BLaER1 (cell line): Measurements from ENCODE around the gene SH2D3C.

Experiments used
- H3K27ac ChIP-seq: shearing (Covaris generic); formaldehyde crosslinking; 2 replicates; pipeline ENCODE4 v1.8.1; 2022
- H3K27me3 ChIP-seq: shearing (Covaris generic); formaldehyde crosslinking; 2 replicates; pipeline ENCODE4 v1.8.1; 2022
- H3K36me3 ChIP-seq: shearing (Covaris generic); formaldehyde crosslinking; 2 replicates; pipeline ENCODE4 v1.8.1; 2022
- H3K4me1 ChIP-seq: shearing (Covaris generic); formaldehyde crosslinking; 2 replicates; pipeline ENCODE4 v1.8.1; 2022
- H3K4me2 ChIP-seq: shearing (Covaris generic); formaldehyde crosslinking; 2 replicates; pipeline ENCODE4 v1.8.1; 2022
- H3K4me3 ChIP-seq: shearing (Covaris generic); formaldehyde crosslinking; 2 replicates; pipeline ENCODE4 v1.8.1; 2022
- H3K9ac ChIP-seq: shearing (Covaris generic); formaldehyde crosslinking; 2 replicates; pipeline ENCODE4 v1.8.1; 2022
- H3K9me3 ChIP-seq: shearing (Covaris generic); formaldehyde crosslinking; 2 replicates; pipeline ENCODE4 v1.8.1; 2022
- H4K20me1 ChIP-seq: shearing (Covaris generic); formaldehyde crosslinking; 2 replicates; pipeline ENCODE4 v1.8.1; 2022
- Cebpa-rat ChIP-seq: shearing (Covaris generic); IDR thresholded peaks from 2 replicates; pipeline ENCODE4 v1.8.1; 2022

Gene SH2D3C

DNA sequence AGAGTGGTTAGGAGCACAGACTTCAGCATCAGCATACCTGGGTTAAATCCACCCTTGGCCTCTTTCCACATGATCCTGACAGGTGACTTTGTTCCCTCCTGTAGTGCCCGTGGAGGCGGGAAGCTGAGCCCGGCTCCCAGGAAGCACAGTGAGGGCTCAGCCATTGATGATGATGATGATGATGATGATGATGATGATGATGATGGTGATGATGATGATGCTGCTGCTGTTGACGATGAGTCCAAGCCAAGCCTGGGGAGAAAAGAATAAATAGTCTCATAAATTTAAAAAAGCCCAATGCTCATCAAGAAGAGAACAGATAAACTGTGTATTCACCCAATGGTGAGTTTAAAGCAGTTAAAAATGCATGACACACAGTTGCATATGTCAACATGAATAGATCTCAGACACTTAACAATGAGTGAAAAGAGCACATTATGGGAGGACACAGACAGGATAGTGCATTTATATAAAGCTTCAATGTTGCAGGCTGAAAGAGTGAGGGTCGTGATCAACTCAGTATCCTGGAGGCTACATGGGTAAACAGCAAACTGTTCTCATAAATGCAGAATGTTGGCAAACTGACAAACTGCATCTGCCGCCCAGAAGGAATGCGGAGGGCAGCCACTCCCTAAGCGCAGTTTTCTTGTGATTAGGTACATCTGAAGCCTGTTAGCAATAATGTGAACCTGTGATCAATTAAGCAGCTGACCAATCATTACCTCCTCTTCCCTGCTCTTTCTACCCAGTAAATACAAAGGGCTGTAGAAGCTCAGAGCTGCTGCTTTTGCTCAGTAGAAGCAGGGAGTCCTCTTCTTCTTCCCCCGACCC is 83.4 kb downstream of the SH2D3C start:
- H3K27me3 ChIP-seq = peaks cover 8% of the 10 kb centered on the region; the same call in 1 of the 2 replicates
- H3K9ac ChIP-seq = no peak overlapping the region
- TF ChIP-seq Cebpa-rat = no peak
- H3K27ac ChIP-seq = no peak overlapping the region
- peaks cover 36% of the 10 kb centered on the region for H3K36me3 ChIP-seq
- H4K20me1 ChIP-seq = no peaks in the 10 kb centered on the region
- peaks cover 6% of the 10 kb centered on the region; the same call in 1 of the 2 replicates for H3K9me3 ChIP-seq
- H3K4me3 ChIP-seq = no peak overlapping the region
- no peaks in the 10 kb centered on the region for H3K4me1 ChIP-seq
- no peak overlapping the region for H3K4me2 ChIP-seq

DNA sequence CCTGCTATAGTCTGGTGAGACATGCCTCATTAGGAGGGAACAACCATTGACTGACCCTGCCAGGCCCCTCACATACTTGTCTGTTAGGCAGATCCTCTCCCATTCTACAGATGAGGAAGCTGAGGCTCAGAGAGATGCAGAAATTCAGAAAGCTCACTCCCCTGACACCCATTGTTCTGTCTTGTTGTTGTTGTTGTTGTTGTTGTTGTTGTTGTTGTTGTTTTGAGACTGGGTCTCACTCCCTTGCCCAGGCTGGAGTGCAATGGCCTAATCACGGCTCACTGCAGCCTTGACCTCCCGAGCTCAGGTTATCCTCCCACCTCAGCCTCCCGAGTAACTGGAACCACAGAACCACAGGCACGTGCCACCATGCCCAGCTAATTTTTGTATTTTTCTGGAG is 84.8 kb downstream of the SH2D3C start:
- Histone ChIP-seq H3K9ac (no peak overlapping the region), H3K4me1 (no peaks in the 10 kb centered on the region), H4K20me1 (no peaks in the 10 kb centered on the region), H3K4me2 (no peak overlapping the region), H3K27me3 (peaks cover under 1% of the 10 kb centered on the region; the same call in 1 of the 2 replicates), H3K4me3 (no peak overlapping the region), H3K27ac (no peak overlapping the region), H3K36me3 (peaks cover 50% of the 10 kb centered on the region), H3K9me3 (peaks cover 11% of the 10 kb centered on the region; the same call in 1 of the 2 replicates)
- TF ChIP-seq Cebpa-rat = no peak

DNA sequence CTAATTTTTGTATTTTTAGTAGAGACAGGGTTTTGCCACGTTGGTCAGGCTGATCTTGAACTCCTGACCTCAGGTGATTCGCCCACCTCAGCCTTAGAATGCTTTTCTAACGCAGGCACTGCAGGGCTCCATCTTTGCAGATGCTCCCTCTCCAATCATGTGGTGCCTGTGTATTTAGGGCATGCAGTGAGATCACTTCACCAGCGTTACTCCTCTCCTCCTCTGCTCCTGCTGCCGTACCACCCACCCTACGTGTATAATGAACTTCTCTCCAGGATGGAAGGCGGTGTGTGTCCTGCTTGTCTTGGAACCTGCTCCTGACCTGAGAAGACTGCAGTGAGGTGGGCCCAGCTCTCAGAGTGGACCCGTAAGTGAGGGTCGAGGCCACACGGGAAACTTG is 85.3 kb downstream of the SH2D3C start:
- no peak for TF ChIP-seq Cebpa-rat
- Histone ChIP-seq H3K9me3 (peaks cover 11% of the 10 kb centered on the region; the same call in 1 of the 2 replicates), H3K9ac (no peak overlapping the region), H4K20me1 (no peaks in the 10 kb centered on the region), H3K4me2 (no peak overlapping the region), H3K4me1 (no peaks in the 10 kb centered on the region), H3K36me3 (peaks cover 55% of the 10 kb centered on the region), H3K27ac (no peak overlapping the region), H3K4me3 (no peak overlapping the region), H3K27me3 (no peaks in the 10 kb centered on the region)

DNA sequence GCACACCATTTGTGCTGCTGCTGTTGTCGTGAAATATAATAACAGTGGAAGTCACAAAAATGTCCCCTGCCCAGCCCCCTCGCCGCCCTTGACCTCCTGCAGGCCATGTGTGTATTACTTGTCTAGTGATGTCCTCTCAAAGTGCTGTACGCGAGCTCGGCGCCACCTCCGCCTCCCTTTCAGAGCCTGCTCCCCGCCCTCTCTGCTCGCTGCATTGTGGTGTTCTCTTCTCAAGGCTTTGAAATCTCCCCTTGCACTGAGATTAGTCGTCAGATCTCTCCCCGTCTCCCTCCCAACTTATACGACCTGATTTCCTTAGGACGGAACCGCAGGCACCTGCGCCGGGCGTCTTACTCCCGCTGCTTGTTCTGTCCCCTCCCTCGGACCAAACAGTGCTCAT is 86.4 kb downstream of the SH2D3C start:
- no peak overlapping the region for H3K27ac ChIP-seq
- H3K4me3 ChIP-seq = no peak overlapping the region
- H3K9ac ChIP-seq = no peak overlapping the region
- peaks cover 59% of the 10 kb centered on the region for H3K36me3 ChIP-seq
- no peaks in the 10 kb centered on the region for H3K4me1 ChIP-seq
- H3K4me2 ChIP-seq = no peak overlapping the region
- H4K20me1 ChIP-seq = no peaks in the 10 kb centered on the region
- TF ChIP-seq Cebpa-rat = no peak
- no peaks in the 10 kb centered on the region for H3K27me3 ChIP-seq
- H3K9me3 ChIP-seq = peaks cover 11% of the 10 kb centered on the region; the same call in 1 of the 2 replicates

DNA sequence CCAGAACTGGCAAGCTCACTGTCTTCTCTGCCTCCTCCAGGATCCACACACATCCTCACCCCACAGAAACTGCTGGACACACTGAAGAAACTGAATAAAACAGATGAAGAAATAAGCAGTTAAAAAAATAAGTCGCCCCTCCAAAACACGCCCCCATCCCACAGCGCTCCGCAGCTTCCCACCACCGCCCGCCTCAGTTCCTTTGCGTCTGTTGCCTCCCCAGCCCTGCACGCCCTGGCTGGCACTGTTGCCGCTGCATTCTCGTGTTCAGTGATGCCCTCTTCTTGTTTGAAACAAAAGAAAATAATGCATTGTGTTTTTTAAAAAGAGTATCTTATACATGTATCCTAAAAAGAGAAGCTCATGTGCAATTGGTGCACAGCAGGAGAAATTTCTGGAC is 87.7 kb downstream of the SH2D3C start:
- H3K9me3 ChIP-seq = peaks cover 11% of the 10 kb centered on the region; the same call in 1 of the 2 replicates
- no peak overlapping the region for H3K4me2 ChIP-seq
- H3K9ac ChIP-seq = no peak overlapping the region
- no peaks in the 10 kb centered on the region for H3K4me1 ChIP-seq
- peaks cover 63% of the 10 kb centered on the region for H3K36me3 ChIP-seq
- H4K20me1 ChIP-seq = no peaks in the 10 kb centered on the region
- no peak overlapping the region for H3K27ac ChIP-seq
- H3K27me3 ChIP-seq = no peaks in the 10 kb centered on the region
- no peak overlapping the region for H3K4me3 ChIP-seq
- no peak for TF ChIP-seq Cebpa-rat

DNA sequence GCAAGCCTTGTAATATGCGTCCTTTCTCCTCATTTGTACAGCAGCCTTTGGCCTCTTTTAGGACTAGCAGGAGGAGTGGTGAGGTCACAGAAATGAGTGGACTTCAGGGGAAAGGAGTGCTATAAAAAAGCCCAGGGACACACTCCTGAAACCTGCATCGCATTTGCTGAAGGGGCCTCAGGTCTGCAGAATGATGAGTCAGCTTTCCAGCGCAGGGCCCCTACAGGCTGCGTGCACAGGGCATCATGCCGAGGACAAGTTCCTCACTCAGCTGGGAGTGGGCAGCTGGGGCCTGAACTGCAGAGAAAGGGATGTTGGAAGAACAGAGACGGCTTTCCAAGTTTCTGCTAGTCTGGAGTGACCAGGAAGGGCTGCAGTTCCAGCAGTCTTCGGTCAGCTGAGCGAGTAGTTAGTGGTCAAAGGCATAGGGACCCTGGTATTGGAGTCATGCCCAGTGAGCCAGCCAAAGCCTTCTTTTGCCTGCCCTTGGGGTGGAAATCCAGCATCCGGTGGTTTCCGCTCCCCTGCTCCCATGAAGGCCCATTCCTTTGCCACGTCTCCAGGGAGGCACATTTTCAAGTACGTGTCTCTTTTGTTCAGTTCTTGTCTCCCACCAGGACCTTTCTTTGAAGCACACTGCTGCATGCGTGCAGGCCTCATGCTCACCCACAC is 89.0 kb downstream of the SH2D3C start:
- no peak overlapping the region for H3K9ac ChIP-seq
- H3K4me2 ChIP-seq = no peak overlapping the region
- no peaks in the 10 kb centered on the region for H3K4me1 ChIP-seq
- H3K27me3 ChIP-seq = no peaks in the 10 kb centered on the region
- TF ChIP-seq Cebpa-rat = no peak
- peaks cover 60% of the 10 kb centered on the region for H3K36me3 ChIP-seq
- no peaks in the 10 kb centered on the region for H4K20me1 ChIP-seq
- H3K9me3 ChIP-seq = peaks cover 11% of the 10 kb centered on the region; the same call in 1 of the 2 replicates
- H3K4me3 ChIP-seq = no peak overlapping the region
- no peak overlapping the region for H3K27ac ChIP-seq
